Endothelial cell of umbilical vein (primary cell): ENCODE results near the gene SCAMP2. TPM values are rescaled to one million over a fixed set of nuclear protein-coding genes. Genes with fewer than 3 reads are reported as not detected.

Source experiments
- BruUV-seq: library from RNA; stranded (reverse); fragments of 400-500 nt; replicated peaks from 2 replicates; lab custom pipeline; 2021; lab: Mats Ljungman, UMichigan
- CTCF ChIA-PET: fragments of 300-600, 350-600 bp; sonication (Branson Sonifier 250); formaldehyde crosslinking; loops from one replicate; lab custom pipeline; 2021; ENCODE audit warnings: antibody characterized with exemption, inconsistent platforms; lab: Charles Lee
- POLR2A ChIA-PET: fragments of 300-600, 350-600 bp; sonication (Branson Sonifier 250); formaldehyde crosslinking; loops from one replicate; lab custom pipeline; 2021; ENCODE audit warnings: antibody characterized with exemption, inconsistent platforms; lab: Charles Lee
- DNase-seq: peaks from one replicate; pipeline ENCODE4 v3.0.0-alpha.2; 2011; ENCODE audit warnings: low read depth, low spot score
- FAIRE-seq: peaks from 2 replicates; lab custom pipeline; 2011; peaks lifted over from hg19 to GRCh38; lab: Jason Lieb, UNC
- H2AFZ ChIP-seq: 2 replicates; pipeline ENCODE4 v1.6.0; 2012; ENCODE audit warnings: low read depth, low read length, control low read depth, inconsistent platforms
- H3K27ac ChIP-seq: 2 replicates; pipeline ENCODE4 v1.5.1; 2011; ENCODE audit warnings: low read depth, mild to moderate bottlenecking, control low read depth, low read length, moderate library complexity; ENCODE audit not compliant: insufficient read depth
- H3K27me3 ChIP-seq, 2 experiments: 2 replicates each; pipeline versions ENCODE4 v1.6.0 to v1.6.1; 2011; ENCODE audit warnings: low read length in 2 of 2, mixed read lengths in 1 of 2; ENCODE audit not compliant: control insufficient read depth in 2 of 2, insufficient read depth in 2 of 2
- H3K36me3 ChIP-seq, 2 experiments: 2 replicates in 1 of 2; 3 replicates in 1 of 2; pipeline ENCODE4 v1.5.1; 2011; ENCODE audit warnings: low read length in 2 of 2, mild to moderate bottlenecking in 1 of 2, moderate library complexity in 1 of 2; ENCODE audit not compliant: control insufficient read depth in 2 of 2, insufficient read depth in 2 of 2; ENCODE audit errors: extremely low read depth in 1 of 2
- H3K4me1 ChIP-seq: 3 replicates; pipeline ENCODE4 v1.5.1; 2011; ENCODE audit warnings: mild to moderate bottlenecking, low read length; ENCODE audit not compliant: control insufficient read depth, insufficient read depth; ENCODE audit errors: extremely low read depth
- H3K4me2 ChIP-seq: 2 replicates; pipeline ENCODE4 v1.6.1; 2011; ENCODE audit warnings: low read length, control low read depth, mixed read lengths; ENCODE audit not compliant: insufficient read depth
- H3K4me3 ChIP-seq, 3 experiments: fragments of 200-600 bp in 1 of 3; sonication (generic), shearing (Covaris generic) in 1 of 3; replicated peaks in 1 of 3; 2 replicates each; pipeline ENCODE4 v1.5.1; 2011 to 2016; ENCODE audit warnings: control low read depth in 3 of 3, low read length in 3 of 3, mild to moderate bottlenecking in 2 of 3, inconsistent platforms in 1 of 3, low read depth in 1 of 3, moderate library complexity in 1 of 3; ENCODE audit not compliant: insufficient read depth in 1 of 3
- H3K79me2 ChIP-seq: 2 replicates; pipeline ENCODE4 v1.6.0; 2012; ENCODE audit warnings: low read length, inconsistent platforms; ENCODE audit not compliant: control insufficient read depth, insufficient read depth
- H3K9ac ChIP-seq: replicated peaks from 2 replicates; pipeline ENCODE3; 2011; ENCODE audit warnings: low read length, control low read depth; ENCODE audit not compliant: insufficient read depth; ENCODE audit errors: extremely low read depth
- H3K9me1 ChIP-seq: replicated peaks from 3 replicates; pipeline ENCODE4 v1.6.0; 2011; ENCODE audit warnings: mild to moderate bottlenecking, low read length; ENCODE audit not compliant: control insufficient read depth, insufficient read depth; ENCODE audit errors: extremely low read depth
- H3K9me3 ChIP-seq: replicated peaks from 2 replicates; pipeline ENCODE4 v1.5.1; 2012; ENCODE audit warnings: low read length, inconsistent platforms; ENCODE audit not compliant: control insufficient read depth, insufficient read depth
- H4K20me1 ChIP-seq: replicated peaks from 2 replicates; pipeline ENCODE3; 2011; ENCODE audit warnings: mild to moderate bottlenecking, low read length; ENCODE audit not compliant: control insufficient read depth, insufficient read depth; ENCODE audit errors: extremely low read depth
- EZH2 ChIP-seq: IDR thresholded peaks from 2 replicates; pipeline ENCODE4 v1.6.1; 2012; ENCODE audit warnings: borderline replicate concordance, low read depth, mild to moderate bottlenecking, moderate library complexity, low read length, inconsistent platforms; ENCODE audit not compliant: severe bottlenecking
- FOS ChIP-seq: IDR thresholded peaks from 2 replicates; pipeline ENCODE4 v1.6.1; 2011; ENCODE audit warnings: mild to moderate bottlenecking, low read length, moderate library complexity, borderline replicate concordance; ENCODE audit not compliant: insufficient read depth
- GATA2 ChIP-seq: IDR thresholded peaks from 2 replicates; pipeline ENCODE4 v1.7.0; 2011; ENCODE audit warnings: low read depth, mild to moderate bottlenecking, moderate library complexity, mixed read lengths, low read length; ENCODE audit not compliant: insufficient read length, insufficient read depth
- JUN ChIP-seq: IDR thresholded peaks from 2 replicates; pipeline ENCODE4 v1.6.1; 2011; ENCODE audit warnings: borderline replicate concordance, low read depth; ENCODE audit not compliant: insufficient read length, insufficient read depth
- MYC ChIP-seq: IDR thresholded peaks from one replicate; pipeline ENCODE4 v1.6.1; 2011; ENCODE audit warnings: mild to moderate bottlenecking, low read depth, low read length
- POLR2A ChIP-seq: IDR thresholded peaks from 2 replicates; pipeline ENCODE4 v1.6.1; 2012; ENCODE audit warnings: low read depth, mild to moderate bottlenecking, control low read depth, low read length
- POLR2AphosphoS5 ChIP-seq: IDR thresholded peaks from 2 replicates; pipeline ENCODE4 v1.6.1; 2012; ENCODE audit warnings: low read depth, mild to moderate bottlenecking, control low read depth, low read length, moderate library complexity; ENCODE audit not compliant: insufficient read depth
- dilution Hi-C: fragments of 300-500 bp; cut with MboI; formaldehyde crosslinking; loops from one replicate; pipeline ENCODE4 v1.15.0; 2019; ENCODE audit warnings: low sequenced_read_pairs; ENCODE audit not compliant: extremely low pct_ligation_motif_present
- intact Hi-C: fragments of 100-400 bp; cut with micrococcal nuclease; formaldehyde crosslinking; loops from one replicate; pipeline ENCODE4 v1.10.0; 2022
- polyA plus RNA-seq, 4 experiments: library from polyadenylated mRNA; depleted of rRNA in 3 of 4; stranded (reverse) in 3 of 4; unstranded in 1 of 4; fragments of >200 nt; gene quantifications; 2 replicates each; pipeline versions ENCODE4 v1.2.1 to v1.2.3, GENCODE V29; 2011 to 2012; ENCODE audit warnings: missing spikeins in 1 of 4
- total RNA-seq: library from RNA; stranded (reverse); gene quantifications from 2 replicates; pipeline ENCODE4 v1.2.3, GENCODE V29; 2021
- TF ChIP-seq, protein P1 (sequence below), 2 donors: IDR thresholded peaks; 1 replicate in 1 of 2; 2 replicates in 1 of 2; pipeline ENCODE4 v1.5.1; 2011; ENCODE audit warnings: low read length in 2 of 2, mild to moderate bottlenecking in 2 of 2, moderate library complexity in 2 of 2, control low read depth in 1 of 2, inconsistent platforms in 1 of 2, low read depth in 1 of 2; ENCODE audit not compliant: insufficient read depth in 1 of 2; ENCODE audit errors: extremely low read depth in 1 of 2
- TF ChIP-seq, protein P2 (sequence below): IDR thresholded peaks from 2 replicates; pipeline ENCODE4 v1.6.1; 2011; ENCODE audit not compliant: insufficient read depth, insufficient read length

Gene SCAMP2
- total and polyA plus RNA-seq, 2 donors (not counting 3 experiments of a cell fraction or from before 2014, with no cell fraction given): 67.3 to 256 TPM

DNA sequence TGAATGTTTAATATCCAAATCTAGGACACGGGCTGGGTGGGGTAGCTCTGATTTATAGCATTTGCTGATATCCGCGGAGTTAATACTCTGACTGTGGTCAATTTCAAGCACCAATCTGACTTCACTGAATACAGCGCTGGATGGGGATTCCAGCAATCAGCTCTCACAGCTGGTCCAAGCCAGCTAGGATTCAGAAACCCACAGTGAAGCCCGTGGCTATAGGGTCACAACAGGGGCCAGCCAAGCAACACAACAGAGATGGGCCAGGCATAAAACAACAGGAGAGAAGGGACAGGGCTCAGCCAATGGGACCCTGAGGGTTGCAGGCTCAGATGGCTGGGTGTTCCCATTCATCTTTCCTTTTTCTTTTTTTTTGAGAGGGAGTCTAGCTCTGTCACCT lies 65.9 kb downstream of the SCAMP2 start:
- Histone ChIP-seq H4K20me1 (no peaks in the 10 kb centered on the region), H2AFZ (no peak overlapping the region), H3K4me3 (no peak overlapping the region), H3K9me3 (no peaks in the 10 kb centered on the region), H3K9me1 (no peaks in the 10 kb centered on the region), H3K27me3 (no peaks in the 10 kb centered on the region), H3K36me3 (peaks cover 0 to 10% of the 10 kb centered on the region in 2 experiments), H3K4me2 (no peak overlapping the region), H3K4me1 (no peaks in the 10 kb centered on the region), H3K79me2 (no peaks in the 10 kb centered on the region), H3K9ac (no peak overlapping the region), H3K27ac (no peak overlapping the region)
- intact Hi-C loops: no loop called here
- no peak for DNase-seq
- CTCF ChIA-PET: interaction anchor here (1.2 to 2.1 kb wide), 4 partner anchors 8 to 175 kb away, joined by 3 to 7 read pairs (median 6); no protein-coding TSS in a partner anchor
- dilution Hi-C loops: no loop called here
- TF ChIP-seq GATA2 (no peak), POLR2AphosphoS5 (no peak), EZH2 (no peak), POLR2A (no peak), MYC (no peak), FOS (no peak), JUN (no peak)
- TF ChIP-seq, protein P1, sequence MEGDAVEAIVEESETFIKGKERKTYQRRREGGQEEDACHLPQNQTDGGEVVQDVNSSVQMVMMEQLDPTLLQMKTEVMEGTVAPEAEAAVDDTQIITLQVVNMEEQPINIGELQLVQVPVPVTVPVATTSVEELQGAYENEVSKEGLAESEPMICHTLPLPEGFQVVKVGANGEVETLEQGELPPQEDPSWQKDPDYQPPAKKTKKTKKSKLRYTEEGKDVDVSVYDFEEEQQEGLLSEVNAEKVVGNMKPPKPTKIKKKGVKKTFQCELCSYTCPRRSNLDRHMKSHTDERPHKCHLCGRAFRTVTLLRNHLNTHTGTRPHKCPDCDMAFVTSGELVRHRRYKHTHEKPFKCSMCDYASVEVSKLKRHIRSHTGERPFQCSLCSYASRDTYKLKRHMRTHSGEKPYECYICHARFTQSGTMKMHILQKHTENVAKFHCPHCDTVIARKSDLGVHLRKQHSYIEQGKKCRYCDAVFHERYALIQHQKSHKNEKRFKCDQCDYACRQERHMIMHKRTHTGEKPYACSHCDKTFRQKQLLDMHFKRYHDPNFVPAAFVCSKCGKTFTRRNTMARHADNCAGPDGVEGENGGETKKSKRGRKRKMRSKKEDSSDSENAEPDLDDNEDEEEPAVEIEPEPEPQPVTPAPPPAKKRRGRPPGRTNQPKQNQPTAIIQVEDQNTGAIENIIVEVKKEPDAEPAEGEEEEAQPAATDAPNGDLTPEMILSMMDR (IDR thresholded peaks at IDR 0.05; ENCODE audit: extremely low read depth in 1 of 2, insufficient read depth in 1 of 2, low read depth in 1 of 2, low read length in 2 of 2): no peak
- TF ChIP-seq, protein P2, sequence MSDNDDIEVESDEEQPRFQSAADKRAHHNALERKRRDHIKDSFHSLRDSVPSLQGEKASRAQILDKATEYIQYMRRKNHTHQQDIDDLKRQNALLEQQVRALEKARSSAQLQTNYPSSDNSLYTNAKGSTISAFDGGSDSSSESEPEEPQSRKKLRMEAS: no peak
- POLR2A ChIA-PET: no interaction called here
- no TSS peak for BruUV-seq
- no peak for FAIRE-seq
